Panc1 (cell line): ENCODE measurements around the gene ZNF592. TPM values are rescaled to one million over a fixed set of nuclear protein-coding genes. Genes with fewer than 3 reads are reported as not detected.
A peak's percentile ranks its signal among the peaks of the same experiment; 100 is the strongest.
"Not testable (repeated sequence)": the region's sequence is repeated elsewhere in the genome, so short reads cannot be mapped to it uniquely, and the experiment has no call there.

Source experiments
- ATAC-seq: fragments of 200-7000 bp; cut with Tn5 transposase; 2 replicates; pipeline ENCODE4 v1.9.1; 2020; ENCODE audit warnings: mild to moderate bottlenecking, moderate library complexity
- BruUV-seq: library from RNA; stranded (reverse); fragments of 400-500 nt; replicated peaks from 2 replicates; lab custom pipeline; 2021; lab: Mats Ljungman, UMichigan
- CTCF ChIA-PET: fragments of 300-600 bp; sonication (Branson Sonifier 250); formaldehyde crosslinking; loops from one replicate; lab custom pipeline; 2022; ENCODE audit warnings: antibody characterized with exemption; lab: Charles Lee
- POLR2A ChIA-PET: fragments of 300-600 bp; sonication (Branson Sonifier 250); formaldehyde crosslinking; loops from one replicate; lab custom pipeline; 2022; ENCODE audit warnings: antibody characterized with exemption; lab: Charles Lee
- DNase-seq: peaks from one replicate; pipeline ENCODE4 v3.0.0-alpha.2; 2010; ENCODE audit warnings: low read depth, low spot score
- H3K27ac ChIP-seq: 2 replicates; pipeline ENCODE4 v1.5.1; 2011; ENCODE audit warnings: mild to moderate bottlenecking, low read length, inconsistent platforms
- H3K27me3 ChIP-seq: fragments of 200-500 bp; sonication (Bioruptor generic); 2 replicates; pipeline ENCODE4 v1.6.0; 2014; ENCODE audit warnings: low read length, inconsistent platforms; ENCODE audit not compliant: control insufficient read depth, insufficient read depth
- H3K36me3 ChIP-seq: fragments of 200-500 bp; sonication (Bioruptor generic); 2 replicates; pipeline ENCODE4 v1.5.1; 2014; ENCODE audit warnings: inconsistent platforms, mild to moderate bottlenecking, low read length, moderate library complexity; ENCODE audit not compliant: control insufficient read depth, insufficient read depth
- H3K4me1 ChIP-seq: 2 replicates; pipeline ENCODE4 v1.5.1; 2011; ENCODE audit warnings: inconsistent platforms, mild to moderate bottlenecking, low read length, moderate library complexity; ENCODE audit not compliant: control insufficient read depth, insufficient read depth
- H3K4me3 ChIP-seq, 2 experiments: 2 replicates each; pipeline ENCODE4 v1.5.1; 2011 to 2012; ENCODE audit warnings: low read depth in 2 of 2, low read length in 2 of 2, mild to moderate bottlenecking in 2 of 2, inconsistent platforms in 1 of 2, moderate library complexity in 1 of 2
- H3K9me3 ChIP-seq: fragments of 200-500 bp; sonication (Bioruptor generic); 2 replicates; pipeline ENCODE4 v1.5.1; 2014; ENCODE audit warnings: low read depth, mild to moderate bottlenecking, inconsistent platforms, low read length, moderate library complexity; ENCODE audit not compliant: control insufficient read depth, insufficient read depth
- POLR2AphosphoS5 ChIP-seq: IDR thresholded peaks from 2 replicates; pipeline ENCODE4 v1.6.1; 2012; ENCODE audit warnings: mild to moderate bottlenecking, low read depth, low read length, moderate library complexity
- SIN3A ChIP-seq: IDR thresholded peaks from 2 replicates; pipeline ENCODE4 v1.6.1; 2012; ENCODE audit warnings: low read depth, mild to moderate bottlenecking, low read length, moderate library complexity, borderline replicate concordance; ENCODE audit not compliant: insufficient read depth
- TCF7L2 ChIP-seq: IDR thresholded peaks from 2 replicates; pipeline ENCODE4 v1.6.1; 2011; ENCODE audit warnings: mild to moderate bottlenecking, low read depth, low read length, inconsistent platforms
- in situ Hi-C: cut with HindIII; loops from 2 replicates; pipeline ENCODE4 v1.10.0; 2016; ENCODE audit warnings: low sequenced_read_pairs, low pct_unique_long_range_greater_than_20kb
- intact Hi-C: fragments of 100-400 bp; cut with micrococcal nuclease; formaldehyde crosslinking; loops from one replicate; pipeline ENCODE4 v1.10.0; 2022; ENCODE audit not compliant: unreplicated experiment
- total RNA-seq: library from RNA; stranded (reverse); gene quantifications from one replicate; pipeline ENCODE4 v1.2.1, GENCODE V29; 2021; ENCODE audit not compliant: unreplicated experiment
- TF ChIP-seq, protein P1 (sequence below), 2 experiments: IDR thresholded peaks; 2 replicates each; pipeline ENCODE4 v1.6.1; 2011 to 2012; ENCODE audit warnings: low read depth in 2 of 2, control low read depth in 1 of 2, low read length in 1 of 2, mild to moderate bottlenecking in 1 of 2, moderate library complexity in 1 of 2; ENCODE audit not compliant: insufficient read depth in 1 of 2
- TF ChIP-seq, protein P2 (sequence below): fragments of 450-650 bp; IDR thresholded peaks from 2 replicates; pipeline ENCODE4 v1.5.1; 2017; ENCODE audit warnings: mild to moderate bottlenecking

Gene ZNF592
- total RNA-seq, 1 experiment from 2014 or later: 34.2 TPM

DNA sequence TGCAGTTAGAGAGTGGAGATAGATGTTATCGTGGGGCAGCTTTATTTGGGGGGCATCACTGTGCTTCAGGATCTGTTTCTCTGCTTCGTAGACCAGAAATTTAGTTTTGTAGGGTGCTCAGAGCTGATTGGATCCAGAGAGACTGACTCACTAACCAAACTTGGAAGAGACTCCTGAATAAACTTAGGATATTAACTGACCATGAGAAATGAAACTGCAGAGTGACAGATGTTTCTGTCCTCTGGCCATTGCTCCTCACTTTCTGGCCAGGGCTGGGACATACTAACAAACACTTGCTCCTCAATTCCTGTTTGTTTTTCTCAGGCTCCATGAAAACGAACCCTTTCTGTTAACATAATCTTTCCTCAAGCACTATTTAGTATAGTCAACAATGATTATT is 4.3 kb downstream of the ZNF592 start:
- Histone ChIP-seq H3K4me3 (no peak overlapping the region), H3K36me3 (no peaks in the 10 kb centered on the region; the same call in 1 of the 2 replicates), H3K4me1 (peaks cover 27% of the 10 kb centered on the region), H3K27me3 (no peaks in the 10 kb centered on the region), H3K9me3 (no peaks in the 10 kb centered on the region), H3K27ac (no peak overlapping the region)
- in situ Hi-C loops: no loop called here
- DNase-seq: no peak
- CTCF ChIA-PET: interaction anchor here (0.6 to 0.7 kb wide), 2 partner anchors 94 to 125 kb away, joined by 4 to 7 read pairs; partner anchors contain the start of gene NMB
- no peak for ATAC-seq
- POLR2A ChIA-PET: interaction anchor here (0.7 kb wide), 1 partner anchor 284 kb away, joined by 8 read pairs; no protein-coding TSS in a partner anchor
- intact Hi-C loops: no loop called here
- TF ChIP-seq, protein P1, sequence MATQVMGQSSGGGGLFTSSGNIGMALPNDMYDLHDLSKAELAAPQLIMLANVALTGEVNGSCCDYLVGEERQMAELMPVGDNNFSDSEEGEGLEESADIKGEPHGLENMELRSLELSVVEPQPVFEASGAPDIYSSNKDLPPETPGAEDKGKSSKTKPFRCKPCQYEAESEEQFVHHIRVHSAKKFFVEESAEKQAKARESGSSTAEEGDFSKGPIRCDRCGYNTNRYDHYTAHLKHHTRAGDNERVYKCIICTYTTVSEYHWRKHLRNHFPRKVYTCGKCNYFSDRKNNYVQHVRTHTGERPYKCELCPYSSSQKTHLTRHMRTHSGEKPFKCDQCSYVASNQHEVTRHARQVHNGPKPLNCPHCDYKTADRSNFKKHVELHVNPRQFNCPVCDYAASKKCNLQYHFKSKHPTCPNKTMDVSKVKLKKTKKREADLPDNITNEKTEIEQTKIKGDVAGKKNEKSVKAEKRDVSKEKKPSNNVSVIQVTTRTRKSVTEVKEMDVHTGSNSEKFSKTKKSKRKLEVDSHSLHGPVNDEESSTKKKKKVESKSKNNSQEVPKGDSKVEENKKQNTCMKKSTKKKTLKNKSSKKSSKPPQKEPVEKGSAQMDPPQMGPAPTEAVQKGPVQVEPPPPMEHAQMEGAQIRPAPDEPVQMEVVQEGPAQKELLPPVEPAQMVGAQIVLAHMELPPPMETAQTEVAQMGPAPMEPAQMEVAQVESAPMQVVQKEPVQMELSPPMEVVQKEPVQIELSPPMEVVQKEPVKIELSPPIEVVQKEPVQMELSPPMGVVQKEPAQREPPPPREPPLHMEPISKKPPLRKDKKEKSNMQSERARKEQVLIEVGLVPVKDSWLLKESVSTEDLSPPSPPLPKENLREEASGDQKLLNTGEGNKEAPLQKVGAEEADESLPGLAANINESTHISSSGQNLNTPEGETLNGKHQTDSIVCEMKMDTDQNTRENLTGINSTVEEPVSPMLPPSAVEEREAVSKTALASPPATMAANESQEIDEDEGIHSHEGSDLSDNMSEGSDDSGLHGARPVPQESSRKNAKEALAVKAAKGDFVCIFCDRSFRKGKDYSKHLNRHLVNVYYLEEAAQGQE (IDR thresholded peaks at IDR 0.05; ENCODE audit: insufficient read depth in 1 of 2, low read depth in 2 of 2, low read length in 1 of 2): no peak
- TF ChIP-seq SIN3A (no peak), POLR2AphosphoS5 (no peak), TCF7L2 (no peak)
- TF ChIP-seq, protein P2, sequence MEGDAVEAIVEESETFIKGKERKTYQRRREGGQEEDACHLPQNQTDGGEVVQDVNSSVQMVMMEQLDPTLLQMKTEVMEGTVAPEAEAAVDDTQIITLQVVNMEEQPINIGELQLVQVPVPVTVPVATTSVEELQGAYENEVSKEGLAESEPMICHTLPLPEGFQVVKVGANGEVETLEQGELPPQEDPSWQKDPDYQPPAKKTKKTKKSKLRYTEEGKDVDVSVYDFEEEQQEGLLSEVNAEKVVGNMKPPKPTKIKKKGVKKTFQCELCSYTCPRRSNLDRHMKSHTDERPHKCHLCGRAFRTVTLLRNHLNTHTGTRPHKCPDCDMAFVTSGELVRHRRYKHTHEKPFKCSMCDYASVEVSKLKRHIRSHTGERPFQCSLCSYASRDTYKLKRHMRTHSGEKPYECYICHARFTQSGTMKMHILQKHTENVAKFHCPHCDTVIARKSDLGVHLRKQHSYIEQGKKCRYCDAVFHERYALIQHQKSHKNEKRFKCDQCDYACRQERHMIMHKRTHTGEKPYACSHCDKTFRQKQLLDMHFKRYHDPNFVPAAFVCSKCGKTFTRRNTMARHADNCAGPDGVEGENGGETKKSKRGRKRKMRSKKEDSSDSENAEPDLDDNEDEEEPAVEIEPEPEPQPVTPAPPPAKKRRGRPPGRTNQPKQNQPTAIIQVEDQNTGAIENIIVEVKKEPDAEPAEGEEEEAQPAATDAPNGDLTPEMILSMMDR: no peak
- TSS peak; percentile 26 for BruUV-seq

DNA sequence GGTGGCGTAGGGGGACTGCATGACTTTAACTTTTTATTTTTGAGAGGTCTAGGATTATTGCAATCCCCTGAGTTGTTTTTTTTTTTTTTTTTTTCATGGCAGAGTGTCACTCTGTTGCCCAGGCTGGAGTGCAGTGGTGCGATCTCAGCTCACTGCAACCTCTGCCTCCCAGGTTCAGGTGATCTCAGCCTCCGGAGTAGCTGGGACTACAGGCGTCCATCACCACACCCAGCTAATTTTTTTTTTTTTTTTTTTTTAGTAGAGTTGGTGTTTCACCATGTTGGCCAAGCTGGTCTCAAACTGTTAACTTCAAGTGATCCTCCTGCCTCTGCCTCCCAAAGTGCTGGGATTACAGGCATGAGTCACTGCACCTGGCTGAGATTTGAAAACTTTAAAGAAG is 6.5 kb downstream of the ZNF592 start:
- in situ Hi-C loops, H3K36me3 ChIP-seq, H3K4me3 ChIP-seq, CTCF ChIA-PET, intact Hi-C loops, ATAC-seq, DNase-seq, H3K27me3 ChIP-seq, H3K27ac ChIP-seq, BruUV-seq, H3K9me3 ChIP-seq, POLR2A ChIA-PET: not testable (repeated sequence)
- H3K4me1 ChIP-seq: peaks cover 27% of the 10 kb centered on the region

DNA sequence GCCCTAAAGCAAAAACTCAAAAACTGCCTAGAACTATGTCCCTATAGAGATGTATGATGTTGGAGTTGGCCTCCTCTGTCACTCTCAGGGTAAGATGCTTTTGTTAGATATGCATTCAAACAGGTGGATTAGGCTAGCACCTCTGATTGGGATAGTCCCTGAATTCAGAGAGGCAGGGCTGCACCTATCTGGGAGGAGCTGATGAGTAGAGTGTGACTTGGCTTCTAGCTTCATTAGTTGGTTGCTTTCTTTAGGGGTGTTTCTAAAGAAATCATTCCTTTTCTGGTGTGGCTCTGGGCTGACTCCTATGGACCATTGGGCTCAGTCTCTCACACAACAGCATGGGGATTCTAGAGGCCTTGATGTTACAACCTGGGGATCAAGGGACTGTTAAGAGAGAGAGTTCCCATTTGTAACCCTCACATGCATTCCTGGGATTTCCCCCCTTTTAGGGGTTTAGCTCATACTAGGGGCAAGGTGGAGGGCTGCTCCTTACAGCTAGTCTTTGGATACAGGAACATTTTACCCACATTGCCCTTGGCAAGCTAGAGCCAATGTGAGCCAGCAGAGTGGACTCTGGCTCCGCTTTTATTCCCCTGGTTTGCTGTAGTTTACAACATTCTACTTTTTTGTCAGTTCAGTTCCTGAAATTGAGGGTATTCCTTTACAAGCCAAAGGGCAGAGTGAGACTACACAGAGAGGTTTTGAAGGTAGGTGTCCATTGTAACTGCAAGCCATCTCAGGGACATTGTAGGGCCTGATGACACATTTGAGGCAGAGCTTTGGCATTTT is 7.5 kb downstream of the ZNF592 start:
- H3K4me3 ChIP-seq: no peak overlapping the region
- DNase-seq (no peak), ATAC-seq (no peak)
- H3K9me3 ChIP-seq: no peaks in the 10 kb centered on the region
- no peak for TF ChIP-seq SIN3A
- no peak for TF ChIP-seq POLR2AphosphoS5
- TF ChIP-seq TCF7L2: no peak
- no peaks in the 10 kb centered on the region for H3K36me3 ChIP-seq
- ChIA-PET POLR2A (no interaction called here), CTCF (no interaction called here)
- BruUV-seq: no TSS peak
- intact Hi-C loops: no loop called here
- no peaks in the 10 kb centered on the region for H3K27me3 ChIP-seq
- in situ Hi-C loops: no loop called here
- peaks cover 19% of the 10 kb centered on the region for H3K4me1 ChIP-seq
- H3K27ac ChIP-seq: no peak overlapping the region
